NB4 (cell line): ENCODE data around the gene SYCP2.

ENCODE experiments used
- CTCF ChIP-seq: IDR thresholded peaks from one replicate; pipeline ENCODE4 v1.5.1; 2012; ENCODE audit warnings: low read depth, low read length
- MAX ChIP-seq: IDR thresholded peaks from 2 replicates; pipeline ENCODE4 v1.6.1; 2011; ENCODE audit warnings: low read depth, low read length
- MYC ChIP-seq: IDR thresholded peaks from 2 replicates; pipeline ENCODE4 v1.6.1; 2011; ENCODE audit warnings: low read depth, low read length
- POLR2A ChIP-seq: IDR thresholded peaks from 2 replicates; pipeline ENCODE4 v1.6.1; 2011; ENCODE audit warnings: mild to moderate bottlenecking; ENCODE audit not compliant: insufficient read length; ENCODE audit errors: extremely low read depth

GRCh38 chr20:59822291-59823029 lies 111.0 kb downstream of the SYCP2 start:
- TF ChIP-seq POLR2A (no peak), CTCF (no peak), MAX (no peak), MYC (no peak)
